ENCODE results near the gene EIF2AK2.

Gene EIF2AK2

GRCh38 chr2:37188570-37188969 is 31.8 kb upstream of the EIF2AK2 start, which contains the start of gene SULT6B1:
Gene SULT6B1 (minus strand): TSS chr2:37188670. CDS start chr2:37188640, 30 bp downstream.
- H3K4me3 ChIP-seq (ENCODE audit: low read depth, low read length), result no peak within 1 kb of the TSS
- TF ChIP-seq, protein P1, sequence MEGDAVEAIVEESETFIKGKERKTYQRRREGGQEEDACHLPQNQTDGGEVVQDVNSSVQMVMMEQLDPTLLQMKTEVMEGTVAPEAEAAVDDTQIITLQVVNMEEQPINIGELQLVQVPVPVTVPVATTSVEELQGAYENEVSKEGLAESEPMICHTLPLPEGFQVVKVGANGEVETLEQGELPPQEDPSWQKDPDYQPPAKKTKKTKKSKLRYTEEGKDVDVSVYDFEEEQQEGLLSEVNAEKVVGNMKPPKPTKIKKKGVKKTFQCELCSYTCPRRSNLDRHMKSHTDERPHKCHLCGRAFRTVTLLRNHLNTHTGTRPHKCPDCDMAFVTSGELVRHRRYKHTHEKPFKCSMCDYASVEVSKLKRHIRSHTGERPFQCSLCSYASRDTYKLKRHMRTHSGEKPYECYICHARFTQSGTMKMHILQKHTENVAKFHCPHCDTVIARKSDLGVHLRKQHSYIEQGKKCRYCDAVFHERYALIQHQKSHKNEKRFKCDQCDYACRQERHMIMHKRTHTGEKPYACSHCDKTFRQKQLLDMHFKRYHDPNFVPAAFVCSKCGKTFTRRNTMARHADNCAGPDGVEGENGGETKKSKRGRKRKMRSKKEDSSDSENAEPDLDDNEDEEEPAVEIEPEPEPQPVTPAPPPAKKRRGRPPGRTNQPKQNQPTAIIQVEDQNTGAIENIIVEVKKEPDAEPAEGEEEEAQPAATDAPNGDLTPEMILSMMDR (IDR thresholded peaks at IDR 0.05; ENCODE audit: borderline replicate concordance, insufficient read depth, low read depth, low read length), result no peak

DNA sequence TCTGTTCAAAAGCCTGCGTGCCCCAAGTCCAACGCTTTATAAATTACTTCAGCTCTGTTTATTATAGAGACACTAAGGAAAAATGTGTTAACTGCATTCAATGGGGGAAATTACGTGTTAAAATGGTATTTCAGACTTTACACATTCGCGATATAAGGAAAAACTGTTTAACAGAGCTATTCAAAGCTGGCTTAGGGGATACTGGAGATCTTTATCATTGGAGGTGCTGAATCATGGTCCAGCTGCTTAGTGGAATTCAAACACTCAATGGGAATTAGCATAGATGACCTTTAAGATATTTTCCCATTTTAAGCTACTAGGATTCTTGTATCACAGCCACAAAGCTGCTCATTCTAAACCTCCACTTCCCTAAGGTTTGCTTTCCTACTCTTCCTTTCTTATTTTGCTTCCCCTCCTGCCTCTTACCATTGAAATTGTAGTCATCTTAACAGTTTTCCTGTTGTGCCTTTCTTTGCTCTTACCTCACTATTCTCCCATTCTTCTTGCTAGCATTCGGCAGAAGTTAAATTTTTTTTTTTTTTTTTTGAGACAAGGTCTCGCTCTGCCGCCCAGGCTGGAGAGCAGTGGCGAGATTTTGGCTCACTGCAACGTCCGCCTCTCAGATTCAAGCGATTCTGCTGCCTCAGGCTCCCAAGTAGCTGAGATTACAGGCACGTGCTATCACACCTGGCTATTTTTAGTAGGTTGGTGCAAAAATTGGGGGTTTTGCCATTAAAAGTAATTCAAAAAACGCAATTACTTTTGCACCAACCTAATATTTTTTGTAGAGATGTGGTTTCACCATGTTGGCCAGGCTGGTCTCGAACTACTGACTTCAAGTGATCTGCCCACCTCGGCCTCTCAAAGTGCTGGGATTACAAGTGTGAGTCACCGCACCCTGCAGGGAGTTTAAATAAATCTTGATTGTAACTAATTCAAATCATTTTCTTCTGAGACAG is 25.2 kb upstream of the EIF2AK2 start:
- no peak overlapping the region for H3K4me3 ChIP-seq (ENCODE audit: low read depth, low read length)
- TF ChIP-seq, protein P1 (IDR thresholded peaks at IDR 0.05; ENCODE audit: borderline replicate concordance, insufficient read depth, low read depth, low read length), result no peak

- H3K4me3 ChIP-seq (ENCODE audit: low read depth, low read length), result no peak overlapping the region
- TF ChIP-seq, protein P1 (IDR thresholded peaks at IDR 0.05; ENCODE audit: borderline replicate concordance, insufficient read depth, low read depth, low read length), result no peak
Observed at GRCh38 chr2:37180640-37181039, 23.9 kb upstream of the EIF2AK2 start.

DNA sequence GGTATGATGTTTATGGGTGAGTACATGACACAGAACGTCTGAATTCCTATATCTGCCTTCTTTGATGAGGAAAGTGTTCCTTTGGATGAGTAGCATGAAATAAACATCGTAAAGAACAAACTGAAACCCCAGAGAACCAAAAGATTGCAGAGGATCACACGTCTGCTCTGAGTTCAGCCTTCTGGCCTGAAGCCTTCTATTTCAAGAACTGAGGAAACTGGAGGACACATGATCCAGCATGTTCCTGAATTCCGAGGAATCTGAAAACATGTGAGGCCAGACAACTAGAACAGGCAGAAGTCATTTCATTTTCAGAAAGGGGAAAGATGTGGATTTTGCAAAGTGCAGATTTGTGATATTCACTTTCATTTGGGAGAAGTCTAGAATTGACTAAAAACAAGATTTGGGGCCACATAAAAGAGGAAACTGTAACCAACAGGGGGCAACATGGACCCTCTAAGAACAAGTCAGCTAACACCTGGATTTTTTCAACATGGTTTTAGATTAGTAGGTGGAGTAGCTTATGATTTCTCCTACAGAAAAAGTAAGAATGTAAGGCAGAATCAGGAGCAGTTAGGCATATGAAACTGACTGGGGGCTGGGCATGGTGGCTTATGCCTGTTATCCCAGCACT is 23.3 kb upstream of the EIF2AK2 start:
- TF ChIP-seq, protein P1 (IDR thresholded peaks at IDR 0.05; ENCODE audit: borderline replicate concordance, insufficient read depth, low read depth, low read length), result no peak
- H3K4me3 ChIP-seq (ENCODE audit: low read depth, low read length), result no peak overlapping the region

DNA sequence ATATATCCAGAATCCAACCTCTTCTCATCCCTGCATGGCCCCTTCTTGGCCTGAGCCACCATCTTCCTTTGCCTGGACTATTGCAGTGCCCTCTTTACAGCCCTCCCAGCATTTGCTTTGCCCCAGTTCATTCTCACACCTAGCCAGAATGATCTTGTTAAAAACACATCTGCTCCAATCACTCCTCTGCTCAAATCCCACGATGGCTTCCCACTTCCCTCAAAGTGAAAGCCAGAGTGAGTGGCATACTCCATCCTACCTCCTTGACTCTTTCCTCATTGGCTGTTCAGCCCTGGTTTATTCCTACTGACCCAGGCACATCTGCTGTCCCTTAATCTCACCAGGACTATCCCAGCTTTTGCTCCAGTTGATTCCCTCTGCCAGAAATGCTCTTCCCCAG is 17.0 kb upstream of the EIF2AK2 start:
- no peak overlapping the region for H3K4me3 ChIP-seq (ENCODE audit: low read depth, low read length)
- TF ChIP-seq, protein P1 (IDR thresholded peaks at IDR 0.05; ENCODE audit: borderline replicate concordance, insufficient read depth, low read depth, low read length), result no peak

DNA sequence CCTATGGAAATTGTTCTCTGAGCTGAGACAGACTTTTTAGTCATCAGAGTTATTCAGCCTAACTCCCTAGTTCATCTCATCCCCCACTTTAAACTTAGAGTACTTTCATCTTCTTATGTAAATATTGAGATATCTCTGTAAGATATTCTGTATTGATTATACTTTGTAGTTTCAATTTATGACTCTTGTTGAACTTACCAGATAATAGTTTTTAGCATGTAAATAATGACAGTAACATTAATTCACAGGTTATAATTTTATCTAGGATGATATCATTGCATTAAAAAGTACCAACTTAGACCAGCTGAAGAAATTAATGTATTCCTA is 14.8 kb upstream of the EIF2AK2 start:
- TF ChIP-seq, protein P1 (IDR thresholded peaks at IDR 0.05; ENCODE audit: borderline replicate concordance, insufficient read depth, low read depth, low read length), result no peak
- H3K4me3 ChIP-seq (ENCODE audit: low read depth, low read length), result no peak overlapping the region
